ENCODE measurements around the gene CTU1.

CTU1 gene

DNA sequence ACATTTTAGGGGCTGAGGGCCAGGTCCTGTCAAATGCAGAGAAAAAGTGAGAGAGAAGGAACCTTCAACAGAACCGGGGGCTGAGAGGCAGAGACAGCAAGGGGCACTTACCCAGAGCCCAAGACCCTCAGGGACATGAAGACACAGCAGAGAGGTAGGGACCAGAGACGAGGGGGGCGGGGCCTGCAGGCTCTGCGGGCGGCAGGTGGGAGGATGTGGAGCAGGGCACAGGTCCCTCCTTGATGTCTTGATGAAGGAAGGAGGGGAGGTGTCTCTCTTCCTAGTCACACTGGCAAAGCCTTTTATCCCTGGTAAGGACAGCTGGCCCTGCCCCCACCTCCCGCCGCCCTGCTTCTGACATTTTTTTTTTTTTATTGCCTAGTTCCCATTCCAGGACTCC is 25.6 kb downstream of the CTU1 start, which contains the start of gene KLK14:
KLK14 (minus strand) TSS at position 277 of the 400 bp plus-strand sequence; CDS start at position 4, 273 bp downstream.
- no peak for DNase-seq (ENCODE audit: low spot score)
- TF ChIP-seq, protein P1, sequence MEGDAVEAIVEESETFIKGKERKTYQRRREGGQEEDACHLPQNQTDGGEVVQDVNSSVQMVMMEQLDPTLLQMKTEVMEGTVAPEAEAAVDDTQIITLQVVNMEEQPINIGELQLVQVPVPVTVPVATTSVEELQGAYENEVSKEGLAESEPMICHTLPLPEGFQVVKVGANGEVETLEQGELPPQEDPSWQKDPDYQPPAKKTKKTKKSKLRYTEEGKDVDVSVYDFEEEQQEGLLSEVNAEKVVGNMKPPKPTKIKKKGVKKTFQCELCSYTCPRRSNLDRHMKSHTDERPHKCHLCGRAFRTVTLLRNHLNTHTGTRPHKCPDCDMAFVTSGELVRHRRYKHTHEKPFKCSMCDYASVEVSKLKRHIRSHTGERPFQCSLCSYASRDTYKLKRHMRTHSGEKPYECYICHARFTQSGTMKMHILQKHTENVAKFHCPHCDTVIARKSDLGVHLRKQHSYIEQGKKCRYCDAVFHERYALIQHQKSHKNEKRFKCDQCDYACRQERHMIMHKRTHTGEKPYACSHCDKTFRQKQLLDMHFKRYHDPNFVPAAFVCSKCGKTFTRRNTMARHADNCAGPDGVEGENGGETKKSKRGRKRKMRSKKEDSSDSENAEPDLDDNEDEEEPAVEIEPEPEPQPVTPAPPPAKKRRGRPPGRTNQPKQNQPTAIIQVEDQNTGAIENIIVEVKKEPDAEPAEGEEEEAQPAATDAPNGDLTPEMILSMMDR (IDR thresholded peaks at IDR 0.05; ENCODE audit: extremely low read depth, missing control alignments) = no peak

DNA sequence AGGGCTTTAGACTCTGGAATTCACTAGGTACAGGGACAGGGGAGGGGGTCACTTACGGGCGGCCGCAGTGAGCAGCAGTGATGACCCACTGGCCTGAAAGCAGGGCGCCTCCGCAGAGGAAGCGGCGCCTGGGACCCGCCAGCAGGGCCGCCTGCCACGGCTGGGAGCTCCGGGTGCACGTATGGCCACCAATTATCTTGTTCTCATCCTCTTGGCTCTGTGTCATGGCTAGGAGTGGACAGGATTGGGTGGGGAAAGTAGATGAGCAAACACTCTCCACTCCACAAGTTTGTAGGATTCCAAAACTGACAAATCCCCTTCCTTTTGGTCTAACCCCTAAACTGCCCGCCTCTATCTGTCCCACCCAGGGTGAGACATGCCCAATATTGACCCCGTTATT is 26.7 kb downstream of the CTU1 start:
- TF ChIP-seq, protein P1 (IDR thresholded peaks at IDR 0.05; ENCODE audit: extremely low read depth, missing control alignments) = no peak

DNA sequence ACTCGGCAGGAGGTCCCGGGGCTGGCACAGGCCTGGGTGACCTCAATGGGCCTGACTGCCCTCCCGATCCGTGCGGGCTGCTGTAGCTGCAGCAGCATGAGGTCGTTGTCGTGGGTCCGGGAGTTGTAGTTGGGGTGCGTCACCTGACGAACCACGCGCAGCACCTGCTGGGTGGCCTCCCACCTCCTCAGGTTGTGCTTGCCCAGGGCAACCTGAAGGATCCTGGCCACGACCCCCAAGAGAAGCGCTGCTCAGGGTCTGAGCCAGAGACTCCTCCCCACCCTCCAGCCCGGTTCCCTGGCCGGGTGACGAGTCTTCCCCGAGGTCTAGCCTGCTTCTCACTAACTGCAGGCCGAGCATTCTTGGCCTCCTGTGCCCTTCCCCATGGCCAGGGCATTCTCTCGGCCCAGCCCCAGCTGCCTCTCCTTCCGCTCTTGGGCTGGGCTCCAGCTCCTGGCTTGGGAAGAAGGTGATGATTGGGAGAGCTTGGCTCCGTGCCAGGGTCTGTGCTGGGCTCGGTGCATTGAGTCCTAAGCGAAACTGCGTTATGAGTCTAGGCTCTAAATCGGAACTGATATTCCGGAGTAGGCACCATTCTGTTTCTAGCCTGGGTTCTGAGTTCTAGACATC is 28.6 kb downstream of the CTU1 start:
- peak; percentile 7 for DNase-seq (ENCODE audit: low spot score)
- TF ChIP-seq, protein P1 (IDR thresholded peaks at IDR 0.05; ENCODE audit: extremely low read depth, missing control alignments) = no peak

More for the DNA sequence above, 26.7 kb downstream of the CTU1 start:
- DNase-seq (ENCODE audit: low spot score) = no peak

DNA sequence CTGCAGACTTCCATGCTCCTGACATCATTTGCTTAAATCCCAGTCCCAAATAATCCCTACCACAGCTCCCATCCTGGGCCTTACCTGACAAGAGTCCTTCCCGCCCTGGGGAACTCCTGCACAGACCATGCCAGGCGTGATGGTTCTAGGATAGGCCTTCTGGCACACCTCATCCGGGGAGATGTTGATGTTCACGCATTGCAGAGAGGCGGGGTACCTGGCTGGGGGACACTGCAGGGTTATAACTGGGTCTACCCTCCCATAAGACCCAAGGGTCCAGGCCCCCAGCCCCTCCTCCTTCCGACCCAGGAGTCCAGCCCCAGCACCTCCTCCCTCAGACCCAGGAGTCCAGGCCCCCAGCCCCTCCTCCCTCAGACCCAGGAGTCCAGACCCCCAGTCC is 29.5 kb downstream of the CTU1 start:
- DNase-seq (ENCODE audit: low spot score) = no peak
- TF ChIP-seq, protein P1 (IDR thresholded peaks at IDR 0.05; ENCODE audit: extremely low read depth, missing control alignments) = no peak

DNA sequence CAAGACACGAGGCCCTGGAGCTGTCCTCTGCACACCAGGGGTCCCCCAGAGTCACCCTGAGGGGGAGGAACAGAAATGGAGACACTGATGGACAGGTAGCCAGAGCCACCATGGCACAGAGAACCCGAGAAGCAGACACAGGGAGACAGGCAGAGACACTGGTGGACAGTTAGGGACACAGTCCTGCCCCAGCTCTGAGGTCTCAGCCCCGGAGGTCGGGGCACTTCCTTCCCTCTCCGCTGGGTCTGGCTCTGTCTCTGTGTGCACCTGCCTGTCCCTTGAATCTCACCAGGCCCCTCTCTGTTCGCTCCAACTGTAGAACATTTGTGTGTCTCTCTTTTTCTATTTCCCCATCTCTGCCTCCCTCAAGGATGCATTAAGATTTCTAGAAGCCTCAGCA is 30.1 kb downstream of the CTU1 start:
- DNase-seq (ENCODE audit: low spot score) = no peak
- TF ChIP-seq, protein P1 (IDR thresholded peaks at IDR 0.05; ENCODE audit: extremely low read depth, missing control alignments) = no peak

DNA sequence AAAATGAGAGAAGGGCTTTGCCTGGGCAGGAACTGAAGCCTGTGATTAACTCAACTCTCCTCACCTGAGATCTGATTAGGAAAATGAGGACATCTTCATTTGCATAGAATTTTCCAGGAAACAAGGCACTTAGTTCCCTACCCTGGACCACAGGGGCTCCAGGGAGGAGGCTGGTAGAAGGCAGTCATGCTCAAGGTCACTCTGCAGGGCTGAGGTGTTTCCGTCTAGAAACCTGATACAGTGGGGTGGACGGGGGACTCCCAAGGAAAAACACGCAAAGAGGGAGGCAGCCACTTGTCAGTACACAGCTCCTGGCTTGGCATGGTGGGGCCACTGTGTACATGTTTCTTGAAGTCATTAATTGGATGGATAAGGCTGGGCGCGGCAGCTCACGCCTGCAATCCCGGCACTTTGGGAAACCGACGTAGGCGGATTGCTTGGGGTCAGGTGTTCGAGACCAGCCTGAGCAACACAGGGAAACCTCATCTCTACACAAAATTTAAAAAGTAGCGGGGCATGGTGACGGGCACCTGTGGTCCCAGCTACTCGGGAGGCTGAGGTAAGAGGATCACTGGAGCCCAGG is 31.5 kb downstream of the CTU1 start:
- no peak for DNase-seq (ENCODE audit: low spot score)
- TF ChIP-seq, protein P1 (IDR thresholded peaks at IDR 0.05; ENCODE audit: extremely low read depth, missing control alignments) = no peak

DNA sequence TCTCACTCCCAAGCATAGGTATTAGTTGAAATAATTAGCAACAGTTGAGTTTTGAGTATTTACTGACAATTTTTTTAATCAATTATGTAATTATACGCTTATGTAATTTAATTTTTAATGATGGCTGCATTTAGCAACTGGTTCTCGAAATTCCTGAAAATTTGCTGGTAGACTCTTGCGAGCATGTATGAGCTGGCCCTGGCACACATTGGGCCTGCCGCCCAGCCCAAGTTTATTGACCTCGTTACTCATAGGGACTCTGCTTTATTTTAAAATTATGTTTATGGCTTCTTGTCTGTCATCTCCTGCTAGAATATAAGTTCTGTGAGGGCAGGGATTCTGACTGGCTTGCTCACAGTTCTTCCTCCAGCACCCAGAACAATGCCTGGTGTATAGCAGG is 32.2 kb downstream of the CTU1 start:
- TF ChIP-seq, protein P1 (IDR thresholded peaks at IDR 0.05; ENCODE audit: extremely low read depth, missing control alignments) = no peak
- DNase-seq (ENCODE audit: low spot score) = no peak
